ENCODE data around the gene SLC2A11. TPM values are rescaled to one million over a fixed set of nuclear protein-coding genes. Genes with fewer than 3 reads are reported as not detected.
A peak's percentile ranks its signal among the peaks of the same experiment; 100 is the strongest.

SLC2A11 gene
- total RNA-seq, 1 experiment from 2014 or later, result 4.9 TPM

DNA sequence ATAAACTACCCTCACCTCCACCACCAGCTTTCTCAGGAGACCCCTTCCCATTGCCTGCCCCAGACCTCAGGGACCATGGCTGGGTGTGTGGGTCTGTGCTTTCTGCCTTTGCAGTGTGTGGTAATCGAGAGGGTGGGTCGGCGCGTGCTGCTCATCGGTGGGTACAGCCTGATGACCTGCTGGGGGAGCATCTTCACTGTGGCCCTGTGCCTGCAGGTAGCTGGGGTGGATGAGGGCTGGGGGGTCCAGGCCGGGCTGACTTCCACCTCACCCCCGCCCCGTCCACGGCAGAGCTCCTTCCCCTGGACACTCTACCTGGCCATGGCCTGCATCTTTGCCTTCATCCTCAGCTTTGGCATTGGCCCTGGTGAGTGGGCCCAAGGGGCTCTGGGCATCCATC is 26.0 kb downstream of the SLC2A11 start:
- H3K9me3 ChIP-seq (ENCODE audit: low read depth, low read length, poor library complexity, severe bottlenecking), result no peaks in the 10 kb centered on the region
- no peak overlapping the region for H3K4me3 ChIP-seq (ENCODE audit: low read depth, low read length, poor library complexity, severe bottlenecking)
- no peaks in the 10 kb centered on the region for H3K27me3 ChIP-seq (replicated peaks; ENCODE audit: insufficient read depth, low read depth, low read length, poor library complexity)
- H3K27ac ChIP-seq (ENCODE audit: low read depth, low read length, poor library complexity, severe bottlenecking), result no peak overlapping the region
- POLR2A ChIA-PET (ENCODE audit: low non-redundant PET), result no interaction called here
- intact Hi-C loops (cut with micrococcal nuclease; ENCODE audit: unreplicated experiment), result no loop called here
- no peaks in the 10 kb centered on the region for H3K36me3 ChIP-seq (ENCODE audit: insufficient read depth, low read length, poor library complexity, severe bottlenecking)
- DNase-seq (ENCODE audit: low spot score), result no peak
- no peak for TF ChIP-seq EZH2 (IDR thresholded peaks at IDR 0.05; ENCODE audit: borderline replicate concordance, low read depth, low read length, poor library complexity, severe bottlenecking)
- TF ChIP-seq, protein P1, sequence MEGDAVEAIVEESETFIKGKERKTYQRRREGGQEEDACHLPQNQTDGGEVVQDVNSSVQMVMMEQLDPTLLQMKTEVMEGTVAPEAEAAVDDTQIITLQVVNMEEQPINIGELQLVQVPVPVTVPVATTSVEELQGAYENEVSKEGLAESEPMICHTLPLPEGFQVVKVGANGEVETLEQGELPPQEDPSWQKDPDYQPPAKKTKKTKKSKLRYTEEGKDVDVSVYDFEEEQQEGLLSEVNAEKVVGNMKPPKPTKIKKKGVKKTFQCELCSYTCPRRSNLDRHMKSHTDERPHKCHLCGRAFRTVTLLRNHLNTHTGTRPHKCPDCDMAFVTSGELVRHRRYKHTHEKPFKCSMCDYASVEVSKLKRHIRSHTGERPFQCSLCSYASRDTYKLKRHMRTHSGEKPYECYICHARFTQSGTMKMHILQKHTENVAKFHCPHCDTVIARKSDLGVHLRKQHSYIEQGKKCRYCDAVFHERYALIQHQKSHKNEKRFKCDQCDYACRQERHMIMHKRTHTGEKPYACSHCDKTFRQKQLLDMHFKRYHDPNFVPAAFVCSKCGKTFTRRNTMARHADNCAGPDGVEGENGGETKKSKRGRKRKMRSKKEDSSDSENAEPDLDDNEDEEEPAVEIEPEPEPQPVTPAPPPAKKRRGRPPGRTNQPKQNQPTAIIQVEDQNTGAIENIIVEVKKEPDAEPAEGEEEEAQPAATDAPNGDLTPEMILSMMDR (conservative IDR thresholded peaks at IDR 0.05; ENCODE audit: low read depth, low read length), result no peak
- no peaks in the 10 kb centered on the region for H3K4me1 ChIP-seq (ENCODE audit: insufficient read depth, low read length, poor library complexity, severe bottlenecking)
- BruUV-seq (replicated peaks), result no TSS peak
- CTCF ChIA-PET, result no interaction called here

- H3K27me3 ChIP-seq (replicated peaks; ENCODE audit: insufficient read depth, low read depth, low read length, poor library complexity), result no peaks in the 10 kb centered on the region
- H3K4me3 ChIP-seq (ENCODE audit: low read depth, low read length, poor library complexity, severe bottlenecking), result no peak overlapping the region
- POLR2A ChIA-PET (ENCODE audit: low non-redundant PET), result no interaction called here
- BruUV-seq (replicated peaks), result no TSS peak
- CTCF ChIA-PET, result no interaction called here
- intact Hi-C loops (cut with micrococcal nuclease; ENCODE audit: unreplicated experiment), result no loop called here
- H3K27ac ChIP-seq (ENCODE audit: low read depth, low read length, poor library complexity, severe bottlenecking), result no peak overlapping the region
- H3K9me3 ChIP-seq (ENCODE audit: low read depth, low read length, poor library complexity, severe bottlenecking), result no peaks in the 10 kb centered on the region
- TF ChIP-seq, protein P1 (conservative IDR thresholded peaks at IDR 0.05; ENCODE audit: low read depth, low read length), result no peak
- TF ChIP-seq EZH2 (IDR thresholded peaks at IDR 0.05; ENCODE audit: borderline replicate concordance, low read depth, low read length, poor library complexity, severe bottlenecking), result no peak
- DNase-seq (ENCODE audit: low spot score), result no peak
- no peaks in the 10 kb centered on the region for H3K36me3 ChIP-seq (ENCODE audit: insufficient read depth, low read length, poor library complexity, severe bottlenecking)
- no peaks in the 10 kb centered on the region for H3K4me1 ChIP-seq (ENCODE audit: insufficient read depth, low read length, poor library complexity, severe bottlenecking)
These were observed 26.5 kb downstream of the SLC2A11 start for GRCh38 chr22:23884140-23884539.

GRCh38 chr22:23888615-23889401 is 31.1 kb downstream of the SLC2A11 start:
- DNase-seq (ENCODE audit: low spot score), result peak; percentile 32
- BruUV-seq (replicated peaks), result no TSS peak
- POLR2A ChIA-PET (ENCODE audit: low non-redundant PET), result interaction anchor here (0.5 to 0.7 kb wide), 2 partner anchors 12 to 474 kb away, joined by 3 to 6 read pairs; no protein-coding TSS in a partner anchor
- peaks cover 3% of the 10 kb centered on the region for H3K4me1 ChIP-seq (ENCODE audit: insufficient read depth, low read length, poor library complexity, severe bottlenecking)
- no peaks in the 10 kb centered on the region for H3K9me3 ChIP-seq (ENCODE audit: low read depth, low read length, poor library complexity, severe bottlenecking)
- no peak overlapping the region for H3K4me3 ChIP-seq (ENCODE audit: low read depth, low read length, poor library complexity, severe bottlenecking)
- H3K36me3 ChIP-seq (ENCODE audit: insufficient read depth, low read length, poor library complexity, severe bottlenecking), result no peaks in the 10 kb centered on the region
- no peak for TF ChIP-seq EZH2 (IDR thresholded peaks at IDR 0.05; ENCODE audit: borderline replicate concordance, low read depth, low read length, poor library complexity, severe bottlenecking)
- TF ChIP-seq, protein P1 (conservative IDR thresholded peaks at IDR 0.05; ENCODE audit: low read depth, low read length), result peak; percentile 43
- intact Hi-C loops (cut with micrococcal nuclease; ENCODE audit: unreplicated experiment), result no loop called here
- no peak overlapping the region for H3K27ac ChIP-seq (ENCODE audit: low read depth, low read length, poor library complexity, severe bottlenecking)
- CTCF ChIA-PET, result interaction anchor here (0.6 to 0.9 kb wide), 10 partner anchors 12 to 512 kb away, joined by 3 to 15 read pairs (median 4); partner anchors contain the start of gene SLC2A11
- H3K27me3 ChIP-seq (replicated peaks; ENCODE audit: insufficient read depth, low read depth, low read length, poor library complexity), result no peaks in the 10 kb centered on the region
